Panc1 (cell line): ENCODE data around the gene EXOC3L4. TPM values are rescaled to one million over a fixed set of nuclear protein-coding genes. Genes with fewer than 3 reads are reported as not detected.

Experiments used
- ATAC-seq: fragments of 200-7000 bp; cut with Tn5 transposase; 2 replicates; pipeline ENCODE4 v1.9.1; 2020; ENCODE audit warnings: mild to moderate bottlenecking, moderate library complexity
- BruUV-seq: library from RNA; stranded (reverse); fragments of 400-500 nt; replicated peaks from 2 replicates; lab custom pipeline; 2021; lab: Mats Ljungman, UMichigan
- CTCF ChIA-PET: fragments of 300-600 bp; sonication (Branson Sonifier 250); formaldehyde crosslinking; loops from one replicate; lab custom pipeline; 2022; ENCODE audit warnings: antibody characterized with exemption; lab: Charles Lee
- POLR2A ChIA-PET: fragments of 300-600 bp; sonication (Branson Sonifier 250); formaldehyde crosslinking; loops from one replicate; lab custom pipeline; 2022; ENCODE audit warnings: antibody characterized with exemption; lab: Charles Lee
- DNase-seq: peaks from one replicate; pipeline ENCODE4 v3.0.0-alpha.2; 2010; ENCODE audit warnings: low read depth, low spot score
- H3K27ac ChIP-seq: 2 replicates; pipeline ENCODE4 v1.5.1; 2011; ENCODE audit warnings: mild to moderate bottlenecking, low read length, inconsistent platforms
- H3K27me3 ChIP-seq: fragments of 200-500 bp; sonication (Bioruptor generic); 2 replicates; pipeline ENCODE4 v1.6.0; 2014; ENCODE audit warnings: low read length, inconsistent platforms; ENCODE audit not compliant: control insufficient read depth, insufficient read depth
- H3K36me3 ChIP-seq: fragments of 200-500 bp; sonication (Bioruptor generic); 2 replicates; pipeline ENCODE4 v1.5.1; 2014; ENCODE audit warnings: inconsistent platforms, mild to moderate bottlenecking, low read length, moderate library complexity; ENCODE audit not compliant: control insufficient read depth, insufficient read depth
- H3K4me1 ChIP-seq: 2 replicates; pipeline ENCODE4 v1.5.1; 2011; ENCODE audit warnings: inconsistent platforms, mild to moderate bottlenecking, low read length, moderate library complexity; ENCODE audit not compliant: control insufficient read depth, insufficient read depth
- H3K4me3 ChIP-seq, 2 experiments: 2 replicates each; pipeline ENCODE4 v1.5.1; 2011 to 2012; ENCODE audit warnings: low read depth in 2 of 2, low read length in 2 of 2, mild to moderate bottlenecking in 2 of 2, inconsistent platforms in 1 of 2, moderate library complexity in 1 of 2
- H3K9me3 ChIP-seq: fragments of 200-500 bp; sonication (Bioruptor generic); 2 replicates; pipeline ENCODE4 v1.5.1; 2014; ENCODE audit warnings: low read depth, mild to moderate bottlenecking, inconsistent platforms, low read length, moderate library complexity; ENCODE audit not compliant: control insufficient read depth, insufficient read depth
- CTCF ChIP-seq: fragments of 450-650 bp; IDR thresholded peaks from 2 replicates; pipeline ENCODE4 v1.5.1; 2017; ENCODE audit warnings: mild to moderate bottlenecking
- POLR2AphosphoS5 ChIP-seq: IDR thresholded peaks from 2 replicates; pipeline ENCODE4 v1.6.1; 2012; ENCODE audit warnings: mild to moderate bottlenecking, low read depth, low read length, moderate library complexity
- REST ChIP-seq, 2 experiments: IDR thresholded peaks; 2 replicates each; pipeline ENCODE4 v1.6.1; 2011 to 2012; ENCODE audit warnings: low read depth in 2 of 2, control low read depth in 1 of 2, low read length in 1 of 2, mild to moderate bottlenecking in 1 of 2, moderate library complexity in 1 of 2; ENCODE audit not compliant: insufficient read depth in 1 of 2
- SIN3A ChIP-seq: IDR thresholded peaks from 2 replicates; pipeline ENCODE4 v1.6.1; 2012; ENCODE audit warnings: low read depth, mild to moderate bottlenecking, low read length, moderate library complexity, borderline replicate concordance; ENCODE audit not compliant: insufficient read depth
- TCF7L2 ChIP-seq: IDR thresholded peaks from 2 replicates; pipeline ENCODE4 v1.6.1; 2011; ENCODE audit warnings: mild to moderate bottlenecking, low read depth, low read length, inconsistent platforms
- in situ Hi-C: cut with HindIII; loops from 2 replicates; pipeline ENCODE4 v1.10.0; 2016; ENCODE audit warnings: low sequenced_read_pairs, low pct_unique_long_range_greater_than_20kb
- intact Hi-C: fragments of 100-400 bp; cut with micrococcal nuclease; formaldehyde crosslinking; loops from one replicate; pipeline ENCODE4 v1.10.0; 2022; ENCODE audit not compliant: unreplicated experiment
- total RNA-seq: library from RNA; stranded (reverse); gene quantifications from one replicate; pipeline ENCODE4 v1.2.1, GENCODE V29; 2021; ENCODE audit not compliant: unreplicated experiment

Gene EXOC3L4
- total RNA-seq, 1 experiment from 2014 or later = 2.6 TPM

- H3K4me1 ChIP-seq = peaks cover 38% of the 10 kb centered on the region
- CTCF ChIA-PET = interaction anchor here (0.6 kb wide), 1 partner anchor 134 kb away, joined by 4 read pairs; no protein-coding TSS in a partner anchor
- peak; percentile 47 for DNase-seq
- no peak for ATAC-seq
- POLR2A ChIA-PET = interaction anchor here (0.7 kb wide), 1 partner anchor 25 kb away, joined by 3 read pairs; no protein-coding TSS in a partner anchor
- BruUV-seq = no TSS peak
- no peak overlapping the region for H3K4me3 ChIP-seq
- peak overlapping the region; percentile 75 for H3K27ac ChIP-seq
- no peak for TF ChIP-seq TCF7L2
- no peaks in the 10 kb centered on the region for H3K9me3 ChIP-seq
- no peaks in the 10 kb centered on the region for H3K36me3 ChIP-seq
- no peaks in the 10 kb centered on the region for H3K27me3 ChIP-seq
- intact Hi-C loops = loop anchor here (5.0 kb wide), 1 partner anchor 138 kb away; no protein-coding TSS in a partner anchor
- in situ Hi-C loops = no loop called here
These were observed 49.6 kb downstream of the EXOC3L4 start for GRCh38 chr14:103144085-103144484.

- POLR2A ChIA-PET = no interaction called here
- Histone ChIP-seq H3K4me1 (peaks cover 29% of the 10 kb centered on the region), H3K4me3 (no peak overlapping the region), H3K9me3 (no peaks in the 10 kb centered on the region), H3K27ac (peak overlapping the region; percentile 23; the same call in 1 of the 2 replicates), H3K36me3 (no peaks in the 10 kb centered on the region), H3K27me3 (no peaks in the 10 kb centered on the region)
- intact Hi-C loops = no loop called here
- DNase-seq = no peak
- no TSS peak for BruUV-seq
- CTCF ChIA-PET = no interaction called here
- TF ChIP-seq TCF7L2 (no peak), REST (IDR thresholded peaks at IDR 0.05; ENCODE audit: insufficient read depth in 1 of 2, low read depth in 2 of 2, low read length in 1 of 2) (no peak), SIN3A (no peak), POLR2AphosphoS5 (no peak), CTCF (no peak)
- no peak for ATAC-seq
- in situ Hi-C loops = no loop called here
These were observed 51.7 kb downstream of the EXOC3L4 start for GRCh38 chr14:103146141-103146709.
